Brain microvascular endothelial cell (primary cell): ENCODE data around the gene CDH2.

Source experiments
- DNase-seq: peaks from one replicate; pipeline ENCODE4 v3.0.0-alpha.2; 2020
- H3K27ac ChIP-seq: fragments of 250-450 bp; sonication (Bioruptor Pico); 2 replicates; pipeline ENCODE4 v1.5.1; 2020; ENCODE audit warnings: mild to moderate bottlenecking, moderate library complexity
- H3K27me3 ChIP-seq: fragments of 250-450 bp; sonication (Bioruptor Pico); replicated peaks from 2 replicates; pipeline ENCODE4 v1.5.1; 2020; ENCODE audit warnings: mild to moderate bottlenecking
- H3K36me3 ChIP-seq: fragments of 250-450 bp; sonication (Bioruptor Pico); replicated peaks from 2 replicates; pipeline ENCODE4 v1.5.1; 2020; ENCODE audit warnings: mild to moderate bottlenecking
- H3K4me3 ChIP-seq: 2 replicates; pipeline ENCODE4 v1.5.1; 2011; ENCODE audit warnings: low read depth, mild to moderate bottlenecking, control low read depth, low read length, moderate library complexity
- in situ Hi-C: cut with HindIII; loops from 2 replicates; pipeline ENCODE4 v1.10.0; 2017; ENCODE audit warnings: low sequenced_read_pairs, low pct_ligation_motif_present
- TF ChIP-seq, protein P1 (sequence below): IDR thresholded peaks from 2 replicates; pipeline ENCODE4 v1.5.1; 2011; ENCODE audit warnings: low read depth, mild to moderate bottlenecking, moderate library complexity, low read length, control low read depth, inconsistent platforms; ENCODE audit errors: missing control alignments

Gene CDH2

GRCh38 chr18:28176948-28177827 is at the start of gene CDH2:
Gene CDH2, minus strand, starts transcription at chr18:28177130. Its CDS starts 108 bp downstream, at chr18:28177022.
- Histone ChIP-seq H3K27me3 (no peaks in the 10 kb centered on the region), H3K36me3 (no peaks in the 10 kb centered on the region), H3K4me3 (peak within 1 kb of the TSS; percentile 86), H3K27ac (peak within 1 kb of the TSS; percentile 60)
- DNase-seq = peak; percentile 85
- TF ChIP-seq, protein P1, sequence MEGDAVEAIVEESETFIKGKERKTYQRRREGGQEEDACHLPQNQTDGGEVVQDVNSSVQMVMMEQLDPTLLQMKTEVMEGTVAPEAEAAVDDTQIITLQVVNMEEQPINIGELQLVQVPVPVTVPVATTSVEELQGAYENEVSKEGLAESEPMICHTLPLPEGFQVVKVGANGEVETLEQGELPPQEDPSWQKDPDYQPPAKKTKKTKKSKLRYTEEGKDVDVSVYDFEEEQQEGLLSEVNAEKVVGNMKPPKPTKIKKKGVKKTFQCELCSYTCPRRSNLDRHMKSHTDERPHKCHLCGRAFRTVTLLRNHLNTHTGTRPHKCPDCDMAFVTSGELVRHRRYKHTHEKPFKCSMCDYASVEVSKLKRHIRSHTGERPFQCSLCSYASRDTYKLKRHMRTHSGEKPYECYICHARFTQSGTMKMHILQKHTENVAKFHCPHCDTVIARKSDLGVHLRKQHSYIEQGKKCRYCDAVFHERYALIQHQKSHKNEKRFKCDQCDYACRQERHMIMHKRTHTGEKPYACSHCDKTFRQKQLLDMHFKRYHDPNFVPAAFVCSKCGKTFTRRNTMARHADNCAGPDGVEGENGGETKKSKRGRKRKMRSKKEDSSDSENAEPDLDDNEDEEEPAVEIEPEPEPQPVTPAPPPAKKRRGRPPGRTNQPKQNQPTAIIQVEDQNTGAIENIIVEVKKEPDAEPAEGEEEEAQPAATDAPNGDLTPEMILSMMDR = peak; percentile 20
- in situ Hi-C loops = no loop called here

DNA sequence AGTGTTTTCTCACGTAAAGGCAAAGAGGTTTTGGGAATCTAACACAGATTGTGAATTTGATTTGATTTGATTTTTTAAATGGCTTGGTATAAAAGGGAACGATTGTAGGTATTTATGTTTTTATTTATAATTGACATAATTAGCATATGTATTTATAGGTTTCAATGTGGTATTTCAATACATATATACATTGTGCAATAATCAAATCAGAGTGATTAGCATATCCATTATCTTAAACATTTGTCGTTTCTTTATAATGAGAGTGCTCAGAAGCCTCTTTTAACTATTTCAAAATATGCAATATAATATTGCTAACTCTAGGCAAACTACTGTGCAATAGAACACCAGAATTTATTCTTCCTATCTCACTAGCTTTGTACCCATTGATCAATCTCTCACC is 35.1 kb upstream of the CDH2 start:
- no peaks in the 10 kb centered on the region for H3K27me3 ChIP-seq
- no peak overlapping the region for H3K27ac ChIP-seq
- no peak overlapping the region for H3K4me3 ChIP-seq
- no peak for DNase-seq
- no peaks in the 10 kb centered on the region for H3K36me3 ChIP-seq
- TF ChIP-seq, protein P1 = no peak
- in situ Hi-C loops = no loop called here

DNA sequence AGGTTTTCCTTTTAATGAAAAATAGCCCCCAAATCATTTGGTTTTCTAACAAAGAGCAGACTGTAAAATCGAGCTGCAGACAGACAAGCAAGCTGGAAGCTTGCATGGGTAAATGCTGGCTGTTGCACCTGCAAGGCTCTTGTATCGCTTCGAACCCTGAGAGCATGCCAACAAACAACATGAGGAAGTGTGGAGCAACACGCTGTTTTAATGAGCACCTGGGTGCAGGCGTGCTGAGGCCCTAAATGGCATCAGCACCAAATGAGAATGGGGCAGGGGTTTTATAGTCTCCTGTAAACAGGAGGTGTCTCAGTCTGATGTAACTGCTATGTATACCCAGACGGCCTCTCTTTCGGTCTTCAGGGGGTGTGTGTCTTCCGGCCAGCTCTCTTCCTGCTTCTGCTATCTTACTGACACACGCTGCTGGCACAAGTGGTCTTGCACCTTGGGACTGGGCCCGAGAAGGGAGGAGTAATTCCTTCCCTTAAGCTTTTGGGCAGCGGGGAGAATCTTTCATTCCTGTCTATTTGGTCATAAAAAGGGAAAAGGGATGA is 31.9 kb upstream of the CDH2 start:
- H3K36me3 ChIP-seq = no peaks in the 10 kb centered on the region
- no peak overlapping the region for H3K4me3 ChIP-seq
- no peaks in the 10 kb centered on the region for H3K27me3 ChIP-seq
- no peak overlapping the region for H3K27ac ChIP-seq
- DNase-seq = no peak
- TF ChIP-seq, protein P1 = no peak
- in situ Hi-C loops = no loop called here

GRCh38 chr18:28208268-28208667 is 31.3 kb upstream of the CDH2 start:
- DNase-seq = no peak
- Histone ChIP-seq H3K27ac (no peak overlapping the region), H3K36me3 (no peaks in the 10 kb centered on the region), H3K4me3 (no peak overlapping the region), H3K27me3 (no peaks in the 10 kb centered on the region)
- TF ChIP-seq, protein P1 = no peak
- in situ Hi-C loops = no loop called here

GRCh38 chr18:28204154-28204553 is 27.2 kb upstream of the CDH2 start:
- Histone ChIP-seq H3K27ac (peak overlapping the region; percentile 59), H3K27me3 (no peaks in the 10 kb centered on the region), H3K4me3 (no peak overlapping the region), H3K36me3 (no peaks in the 10 kb centered on the region)
- DNase-seq = peak; percentile 65
- TF ChIP-seq, protein P1 = no peak
- in situ Hi-C loops = no loop called here
